Subcutaneous adipose tissue (tissue), 4 donors: ENCODE results near the gene MAP2K4. TPM values are rescaled to one million over a fixed set of nuclear protein-coding genes. Genes with fewer than 3 reads are reported as not detected.

Experiments used
- total RNA-seq, 4 donors: library from RNA; depleted of rRNA; stranded (reverse); fragments of >200 nt; gene quantifications; one replicate each; pipeline ENCODE4 v1.1.0, GENCODE V29; 2016
- TF ChIP-seq, protein P1 (sequence below): fragments of 450-650 bp; IDR thresholded peaks from one replicate; pipeline ENCODE4 v1.5.1; 2016; ENCODE audit warnings: low read depth, mild to moderate bottlenecking, control low read depth, antibody characterized with exemption, moderate library complexity

MAP2K4 gene
- total RNA-seq, 4 donors from 2014 or later = 21.3 to 27.3 (median 23.7) TPM

DNA sequence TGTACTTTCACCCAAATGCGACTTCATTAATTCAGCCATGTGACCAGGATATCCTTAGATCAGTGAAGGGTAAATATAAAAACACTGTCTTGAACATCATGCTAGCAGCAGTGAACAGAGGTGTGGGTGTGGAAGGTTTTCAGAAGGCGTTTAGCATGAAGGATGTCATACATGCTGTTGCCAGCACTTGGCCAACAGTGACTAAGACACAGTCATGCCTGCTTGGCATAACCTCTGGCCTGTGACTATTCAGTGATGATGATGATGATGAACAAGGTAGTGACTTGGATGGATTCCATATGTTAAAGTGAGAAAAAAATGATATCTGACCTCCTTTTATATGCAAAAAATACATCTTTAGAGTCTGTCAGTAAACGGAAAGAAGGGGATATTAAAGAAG, 97.9 kb downstream of the MAP2K4 start:
- TF ChIP-seq, protein P1, sequence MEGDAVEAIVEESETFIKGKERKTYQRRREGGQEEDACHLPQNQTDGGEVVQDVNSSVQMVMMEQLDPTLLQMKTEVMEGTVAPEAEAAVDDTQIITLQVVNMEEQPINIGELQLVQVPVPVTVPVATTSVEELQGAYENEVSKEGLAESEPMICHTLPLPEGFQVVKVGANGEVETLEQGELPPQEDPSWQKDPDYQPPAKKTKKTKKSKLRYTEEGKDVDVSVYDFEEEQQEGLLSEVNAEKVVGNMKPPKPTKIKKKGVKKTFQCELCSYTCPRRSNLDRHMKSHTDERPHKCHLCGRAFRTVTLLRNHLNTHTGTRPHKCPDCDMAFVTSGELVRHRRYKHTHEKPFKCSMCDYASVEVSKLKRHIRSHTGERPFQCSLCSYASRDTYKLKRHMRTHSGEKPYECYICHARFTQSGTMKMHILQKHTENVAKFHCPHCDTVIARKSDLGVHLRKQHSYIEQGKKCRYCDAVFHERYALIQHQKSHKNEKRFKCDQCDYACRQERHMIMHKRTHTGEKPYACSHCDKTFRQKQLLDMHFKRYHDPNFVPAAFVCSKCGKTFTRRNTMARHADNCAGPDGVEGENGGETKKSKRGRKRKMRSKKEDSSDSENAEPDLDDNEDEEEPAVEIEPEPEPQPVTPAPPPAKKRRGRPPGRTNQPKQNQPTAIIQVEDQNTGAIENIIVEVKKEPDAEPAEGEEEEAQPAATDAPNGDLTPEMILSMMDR = no peak

DNA sequence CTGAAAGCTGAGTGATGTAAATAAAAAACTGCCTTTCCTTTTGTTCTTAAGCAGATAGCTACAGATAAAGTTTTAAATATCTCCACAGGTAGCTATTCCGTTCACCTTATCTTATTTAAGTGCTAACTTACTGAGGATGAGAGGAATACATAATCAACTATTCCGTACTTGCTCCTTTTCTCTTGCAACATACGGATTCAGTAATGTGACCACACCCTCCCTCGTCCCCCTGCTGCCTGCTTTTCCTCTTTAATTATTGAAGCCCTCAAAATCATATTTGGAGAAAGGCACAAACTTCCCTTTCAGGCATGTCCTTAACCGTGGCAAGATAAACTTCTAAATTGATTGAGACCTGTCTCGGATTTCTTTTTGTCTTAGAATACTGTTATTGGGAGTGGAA, 101.4 kb downstream of the MAP2K4 start:
- TF ChIP-seq, protein P1 = no peak

DNA sequence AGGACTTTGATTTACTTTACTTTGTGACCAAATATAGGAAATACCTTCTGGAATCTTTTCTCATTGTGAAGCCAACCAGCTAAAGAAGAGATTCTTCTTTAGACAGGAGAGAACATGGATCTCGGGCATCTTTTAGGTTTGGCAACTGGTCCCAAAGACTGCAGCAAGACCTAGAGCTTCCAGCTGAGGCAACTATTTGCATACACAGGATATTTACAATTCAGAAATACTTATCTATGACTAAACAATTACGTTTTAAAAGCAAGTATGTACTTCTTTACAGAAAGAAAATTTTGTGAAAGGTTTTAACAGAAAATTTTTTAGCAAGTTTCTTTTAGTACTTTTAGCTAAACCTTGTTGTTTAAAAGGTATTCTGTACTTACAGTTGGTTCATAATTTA, 106.5 kb downstream of the MAP2K4 start:
- TF ChIP-seq, protein P1 = no peak

DNA sequence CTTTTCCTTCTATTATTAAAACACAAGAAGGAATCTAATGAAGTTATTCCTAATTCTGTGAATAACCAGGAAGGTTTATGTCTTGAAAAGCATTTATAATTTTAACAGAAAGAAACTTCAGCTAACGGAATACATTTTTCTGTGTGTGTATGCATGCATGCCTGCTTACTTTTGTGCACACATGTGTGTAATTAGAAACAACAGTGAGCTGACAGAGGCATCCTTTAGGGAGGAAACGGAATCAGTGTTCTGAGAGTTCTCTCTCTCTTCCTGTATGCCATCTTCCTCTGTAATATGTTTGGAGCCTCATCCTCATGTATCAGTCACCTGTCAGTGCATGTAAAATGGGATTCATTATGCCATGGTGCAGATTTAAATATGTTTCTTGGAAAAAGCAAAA, 107.0 kb downstream of the MAP2K4 start:
- TF ChIP-seq, protein P1 = no peak

DNA sequence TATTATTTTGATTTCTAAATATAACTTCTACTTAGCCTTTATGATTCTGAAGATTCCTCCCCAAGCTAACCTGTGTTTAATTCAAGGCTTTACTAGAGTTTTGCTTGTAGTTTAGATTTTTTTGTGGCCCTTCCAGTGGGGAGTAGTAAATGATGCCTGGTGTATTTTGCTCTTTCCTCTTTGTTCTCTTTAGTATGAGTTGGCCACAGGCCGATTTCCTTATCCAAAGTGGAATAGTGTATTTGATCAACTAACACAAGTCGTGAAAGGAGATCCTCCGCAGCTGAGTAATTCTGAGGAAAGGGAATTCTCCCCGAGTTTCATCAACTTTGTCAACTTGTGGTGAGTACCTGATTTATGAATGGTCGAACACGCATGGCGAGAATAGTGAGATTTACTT, 108.3 kb downstream of the MAP2K4 start:
- TF ChIP-seq, protein P1 = no peak

DNA sequence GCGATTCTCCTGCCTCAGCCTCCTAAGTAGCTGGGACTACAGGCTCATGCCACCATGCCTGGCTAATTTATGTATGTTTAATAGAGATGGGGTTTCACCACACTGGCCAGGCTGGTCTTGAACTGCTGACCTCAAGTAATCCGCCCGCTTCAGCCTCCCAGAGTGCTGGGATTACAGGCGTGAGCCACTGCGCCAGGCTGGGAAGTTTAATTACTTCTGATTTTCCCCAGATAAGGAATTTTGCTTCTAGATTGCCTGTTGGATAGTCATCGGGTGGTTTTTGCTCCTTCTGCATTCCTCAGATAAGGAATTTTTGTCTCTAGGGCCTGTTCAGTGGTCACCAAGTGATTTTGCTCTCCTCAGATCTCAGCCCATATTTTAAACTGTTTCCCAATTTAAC, 112.5 kb downstream of the MAP2K4 start:
- TF ChIP-seq, protein P1 = no peak

DNA sequence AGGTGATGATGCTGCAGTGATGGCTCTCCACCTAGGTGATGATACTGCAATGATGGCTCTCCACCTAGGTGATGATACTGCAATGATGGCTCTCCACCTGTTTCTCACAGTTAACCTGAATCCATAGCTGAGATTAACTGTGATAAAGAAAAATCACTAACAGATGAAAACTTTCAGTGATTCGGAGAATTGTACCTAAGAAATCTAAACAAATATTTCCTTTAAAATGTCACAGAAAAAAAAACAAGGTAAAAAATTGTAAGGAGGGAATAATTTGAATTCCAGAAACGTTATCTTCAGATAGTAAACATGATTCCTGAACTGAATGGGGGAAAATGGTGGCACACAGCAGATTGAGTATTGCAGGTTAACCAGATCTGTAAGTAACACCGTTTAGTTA, 113.4 kb downstream of the MAP2K4 start:
- TF ChIP-seq, protein P1 = no peak
